SIG-M5 treated with dmso at 0.1 percent for 504 hours (cell line): Measurements from ENCODE around the gene KDELR1.
"Not testable (repeated sequence)": the region's sequence is repeated elsewhere in the genome, so short reads cannot be mapped to it uniquely, and the experiment has no call there.

Experiments
- DNase-seq: peaks from one replicate; lab custom pipeline; 2025; ENCODE audit not compliant: unreplicated experiment; lab: John Stamatoyannopoulos, UW

Gene KDELR1

DNA sequence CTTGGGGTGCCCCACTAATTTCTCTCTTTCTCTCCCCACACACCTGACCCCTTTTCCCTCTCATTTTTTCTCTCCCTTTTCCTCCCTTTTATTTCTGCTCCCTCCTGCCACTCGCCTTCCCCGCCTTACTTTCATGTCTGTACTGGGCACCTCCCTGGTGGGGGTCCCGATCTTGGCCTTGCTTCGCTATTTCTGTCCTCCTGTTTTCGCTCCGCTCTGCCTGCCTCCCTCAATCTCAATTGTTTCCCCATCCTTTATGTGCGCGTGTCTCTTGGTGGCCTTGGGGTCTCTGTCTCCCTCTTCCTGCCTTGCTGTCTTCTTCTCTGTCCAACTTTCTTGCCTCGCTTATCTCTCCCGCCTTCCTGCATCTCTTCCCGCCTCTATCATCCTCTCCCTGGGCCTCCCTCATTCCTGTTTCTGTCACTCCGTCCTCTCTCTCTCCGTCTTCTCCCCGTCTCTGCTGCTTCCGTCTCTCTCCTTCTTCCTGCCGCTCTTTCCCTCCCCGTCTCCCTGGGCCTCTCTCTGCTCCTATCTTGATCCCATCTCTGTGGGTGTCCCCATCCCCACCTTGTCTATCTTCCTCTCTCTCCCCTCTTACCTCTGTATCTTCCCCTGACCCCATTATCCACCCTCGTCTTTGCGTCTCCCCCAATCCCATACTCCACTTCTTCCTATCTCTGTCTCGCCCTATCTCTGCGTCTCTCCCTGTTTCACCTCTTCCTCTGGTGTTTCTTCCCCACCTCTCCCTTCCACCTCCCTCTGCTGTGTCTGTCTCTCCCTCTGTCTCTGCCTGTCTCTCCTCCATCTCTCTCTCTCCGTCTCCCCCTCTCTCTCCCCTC, 6.1 kb upstream of the KDELR1 start:
- DNase-seq = no peak

- DNase-seq = no peak
Observed at GRCh38 chr19:48396824-48397176, 5.4 kb upstream of the KDELR1 start.

DNA sequence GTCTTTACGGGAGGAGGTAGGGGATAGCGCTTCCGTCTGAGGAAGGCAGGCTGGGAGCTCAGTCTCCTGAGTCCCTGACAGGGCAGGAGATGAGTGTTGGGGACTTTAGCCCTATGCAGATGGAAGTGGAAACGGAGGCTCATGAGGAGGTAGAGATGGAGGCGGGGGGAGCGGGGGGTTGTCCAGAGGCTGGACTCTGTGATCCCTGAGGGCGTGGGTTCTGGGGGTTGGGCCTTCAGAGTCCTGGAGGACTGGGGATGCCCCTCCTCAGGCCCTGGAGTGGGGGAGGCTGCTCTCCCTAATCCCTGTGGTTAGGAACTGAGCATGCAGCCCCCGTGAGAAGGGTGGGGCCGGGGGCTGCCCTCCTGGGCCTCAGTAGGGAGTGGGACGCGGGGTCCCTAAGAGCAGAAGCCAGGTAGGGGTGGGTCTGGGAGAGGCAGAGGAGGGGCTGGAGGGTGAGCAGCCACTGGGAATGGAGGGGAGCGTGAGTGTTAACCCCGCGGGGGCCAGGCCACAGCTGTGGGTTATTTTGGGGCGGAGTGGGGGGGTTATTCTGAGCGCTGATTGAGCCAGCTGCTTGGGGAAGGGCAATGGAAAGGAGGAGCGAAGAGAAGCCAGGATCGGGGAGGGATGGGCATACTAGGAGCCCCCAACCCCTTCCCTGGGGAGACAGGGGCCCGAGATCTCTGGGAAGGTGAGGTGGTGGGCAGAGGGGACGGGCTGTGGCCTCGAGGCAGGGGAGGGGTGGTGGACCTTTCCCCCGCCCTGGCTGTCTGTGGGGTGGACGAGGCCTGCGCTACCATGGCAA, 4.9 kb upstream of the KDELR1 start:
- DNase-seq = no peak

- DNase-seq = no peak
Observed at GRCh38 chr19:48395499-48395898, 4.1 kb upstream of the KDELR1 start.

- no peak for DNase-seq
Observed at GRCh38 chr19:48395170-48395455, 3.8 kb upstream of the KDELR1 start.

DNA sequence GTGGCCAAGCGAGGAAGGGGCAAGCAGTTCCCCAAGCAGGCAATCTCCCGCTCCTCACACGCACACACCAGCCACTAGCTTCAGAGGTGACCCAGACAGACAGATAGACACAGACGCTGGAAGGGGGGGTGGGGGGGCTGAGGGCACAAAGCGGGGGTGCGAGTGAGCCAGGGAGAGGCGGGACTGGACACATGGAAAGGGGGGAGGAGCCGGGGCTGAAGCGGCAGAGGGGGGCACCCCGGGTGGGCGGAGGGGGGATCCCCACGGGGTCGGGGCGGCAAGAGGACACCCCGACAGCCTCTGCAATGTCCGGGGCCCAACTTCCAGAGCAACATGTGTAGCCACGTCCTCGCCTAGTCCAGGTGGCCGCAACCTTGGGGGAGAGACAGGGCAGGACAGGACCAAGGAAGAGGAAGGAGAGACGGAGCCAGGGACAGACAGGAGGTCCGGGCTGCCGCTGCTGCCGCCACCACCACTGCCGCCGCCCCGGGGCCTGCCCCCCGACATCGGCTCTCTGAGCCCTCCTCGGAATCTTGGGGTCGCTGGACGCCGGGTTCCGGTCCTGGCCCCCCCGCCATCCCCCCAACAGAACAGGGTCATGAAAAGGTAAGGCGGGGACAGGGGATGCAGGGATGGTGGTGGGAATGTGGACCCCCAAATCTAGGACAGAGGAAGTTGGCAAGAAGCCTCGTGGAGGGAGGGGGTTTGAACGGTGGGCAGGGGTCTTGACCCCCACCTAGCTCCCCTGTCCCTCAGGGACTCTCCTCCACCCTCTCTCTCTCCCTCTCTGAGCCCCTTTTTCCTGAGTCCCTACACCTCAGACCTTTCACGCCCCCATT, 3.2 kb upstream of the KDELR1 start:
- peak; percentile 24 for DNase-seq

GRCh38 chr19:48393559-48394330, 2.4 kb upstream of the KDELR1 start, which contains the start of gene GRIN2D:
Gene GRIN2D (plus strand): TSS chr19:48393668. CDS start chr19:48398393, 4,725 bp downstream.
- no peak for DNase-seq

DNA sequence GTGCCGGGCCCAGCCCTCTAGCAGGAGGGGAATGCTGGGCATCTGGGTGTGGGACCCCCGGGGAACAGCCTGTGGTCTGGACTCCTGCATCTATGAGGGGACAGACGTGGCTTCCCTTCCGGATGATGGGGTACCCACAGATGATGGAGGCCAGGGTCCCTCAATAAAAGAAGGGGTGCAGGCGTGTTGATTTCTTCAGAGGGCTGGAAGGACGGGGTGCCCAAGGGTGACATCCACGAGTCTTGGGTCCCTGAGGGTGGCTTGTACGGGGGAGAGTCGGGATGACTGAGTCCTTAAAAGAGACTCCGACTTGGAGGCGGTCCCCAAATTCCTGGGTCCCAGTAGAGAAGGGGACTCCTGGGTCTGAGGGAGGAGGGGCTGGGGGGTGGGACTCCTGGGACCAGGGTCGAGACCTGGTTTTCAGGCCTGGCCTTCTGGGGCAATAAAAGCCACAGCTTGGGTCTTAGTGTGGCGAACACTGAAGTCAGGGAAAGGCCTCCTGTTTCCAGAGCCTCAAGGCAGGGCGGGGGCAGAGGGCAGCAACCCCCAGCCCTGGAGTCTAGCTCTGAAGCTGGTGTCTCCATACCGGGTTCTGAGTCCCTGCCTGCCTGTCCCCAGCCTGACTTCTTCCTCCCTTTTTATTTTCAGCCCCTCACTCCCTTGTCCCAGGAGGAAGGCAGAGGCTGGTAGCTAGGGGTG, 1.7 kb upstream of the KDELR1 start:
- DNase-seq = no peak

DNA sequence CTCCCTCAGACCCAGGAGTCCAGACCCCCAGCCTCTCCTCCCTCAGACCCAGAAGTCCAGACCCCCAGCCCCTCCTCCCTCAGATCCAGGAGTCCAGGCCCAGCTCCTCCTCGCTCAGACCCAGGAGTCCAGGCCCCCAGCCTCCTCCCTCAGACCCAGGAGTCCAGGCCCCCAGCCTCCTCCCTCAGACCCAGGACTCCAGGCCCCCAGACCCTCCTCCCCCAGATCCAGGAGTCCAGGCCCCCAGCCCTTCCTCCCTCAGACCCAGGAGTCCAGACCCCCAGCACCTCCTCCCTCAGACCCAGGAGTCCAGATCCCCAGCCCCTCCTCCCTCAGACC, 624 bp upstream of the KDELR1 start:
- not testable (repeated sequence) for DNase-seq

GRCh38 chr19:48390188-48391099, 907 bp downstream of the KDELR1 start:
- peak; percentile 46 for DNase-seq

GRCh38 chr19:48386981-48387380, 4.4 kb downstream of the KDELR1 start:
- DNase-seq = no peak

DNA sequence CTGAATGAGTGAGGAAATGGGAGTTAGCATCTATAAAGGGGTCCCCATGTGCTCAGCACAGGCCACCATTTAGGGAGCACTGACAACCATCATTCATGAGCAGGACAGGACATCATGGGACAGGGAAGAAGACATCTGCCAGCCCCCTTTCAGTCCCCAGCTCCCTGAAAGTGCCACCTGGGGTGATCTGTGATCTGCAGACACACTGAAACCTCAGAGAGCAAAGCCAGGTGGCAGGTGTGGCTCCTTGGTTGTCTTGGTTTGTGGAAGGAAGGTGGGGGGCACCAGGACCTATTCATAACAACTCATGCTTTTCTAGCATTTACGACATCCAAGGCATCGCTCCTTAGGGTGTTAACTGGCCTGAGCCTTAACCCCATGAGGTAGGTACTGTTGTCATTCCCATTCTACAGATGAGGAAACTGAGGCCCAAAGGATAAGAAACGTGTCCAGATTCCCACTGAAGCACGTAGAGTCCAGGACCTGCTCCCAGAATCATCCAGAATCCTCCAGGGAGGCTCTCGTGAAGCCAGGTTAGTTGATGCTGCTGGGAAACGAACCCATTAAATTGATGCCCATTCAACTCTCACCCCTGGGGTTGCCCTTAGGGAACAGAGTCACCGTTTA, 5.8 kb downstream of the KDELR1 start:
- no peak for DNase-seq

GRCh38 chr19:48382286-48382685, 9.1 kb downstream of the KDELR1 start:
- no peak for DNase-seq

- no peak for DNase-seq
Observed at GRCh38 chr19:48381178-48381950, 10.0 kb downstream of the KDELR1 start.

GRCh38 chr19:48379058-48379457, 12.3 kb downstream of the KDELR1 start:
- no peak for DNase-seq

- no peak for DNase-seq
Observed at GRCh38 chr19:48378194-48378570, 13.2 kb downstream of the KDELR1 start.

DNA sequence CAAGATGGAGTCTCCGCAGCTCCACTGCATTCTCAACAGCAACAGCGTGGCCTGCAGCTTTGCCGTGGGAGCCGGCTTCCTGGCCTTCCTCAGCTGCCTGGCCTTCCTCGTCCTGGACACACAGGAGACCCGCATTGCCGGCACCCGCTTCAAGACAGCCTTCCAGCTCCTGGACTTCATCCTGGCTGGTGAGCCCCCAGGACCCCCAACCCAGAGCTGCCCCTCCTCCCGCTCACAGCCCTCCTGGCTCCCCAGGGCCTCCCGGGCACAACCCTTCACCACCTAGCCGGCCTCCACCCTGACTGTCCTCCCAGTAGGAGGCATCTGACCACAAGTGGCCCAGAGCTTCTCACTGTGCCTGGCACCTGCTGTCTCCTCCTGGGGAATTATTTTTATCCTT, 17.8 kb downstream of the KDELR1 start:
- DNase-seq = no peak

DNA sequence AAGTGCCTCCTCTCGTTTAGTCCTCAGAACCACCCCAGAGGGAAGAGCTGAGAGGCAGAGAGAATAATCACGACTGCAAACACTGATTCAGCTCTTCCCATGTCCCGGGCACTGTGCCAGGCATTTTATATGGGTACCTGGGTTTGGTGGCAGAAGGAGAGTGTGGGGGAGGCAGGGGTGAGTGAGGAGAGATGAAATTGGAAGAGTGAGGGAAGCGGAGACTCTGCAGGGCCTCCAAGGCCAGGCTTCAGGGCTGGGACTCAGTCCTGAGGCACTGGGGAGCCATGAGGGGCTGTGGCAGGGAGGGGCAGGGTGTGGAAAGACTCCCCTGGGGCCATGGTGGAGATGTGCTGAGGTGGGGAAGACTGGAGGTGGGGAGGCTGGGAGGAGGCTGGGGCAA, 18.4 kb downstream of the KDELR1 start:
- DNase-seq = no peak
